Left ventricle myocardium inferior (tissue), 1 donor: Measurements from ENCODE around the gene UBR4. TPM values are rescaled to one million over a fixed set of nuclear protein-coding genes. Genes with fewer than 3 reads are reported as not detected.
"Not testable (repeated sequence)": the region's sequence is repeated elsewhere in the genome, so short reads cannot be mapped to it uniquely, and the experiment has no call there.

Experiments
- DNase-seq: peaks from one replicate; pipeline ENCODE4 v3.0.0-alpha.2; 2020
- H3K27ac ChIP-seq: fragments of 200-600 bp; replicated peaks from 2 replicates; pipeline ENCODE4 v1.8.0; 2021
- H3K27me3 ChIP-seq: fragments of 200-600 bp; 2 replicates; pipeline ENCODE4 v1.8.0; 2021; ENCODE audit warnings: low read depth
- H3K36me3 ChIP-seq: fragments of 200-600 bp; 2 replicates; pipeline ENCODE4 v1.8.0; 2021
- H3K4me1 ChIP-seq: fragments of 200-600 bp; 2 replicates; pipeline ENCODE4 v1.8.0; 2021
- H3K4me3 ChIP-seq: fragments of 200-600 bp; 2 replicates; pipeline ENCODE4 v1.8.0; 2021; ENCODE audit warnings: mild to moderate bottlenecking, moderate library complexity
- H3K9me3 ChIP-seq: fragments of 200-600 bp; replicated peaks from 2 replicates; pipeline ENCODE4 v1.8.0; 2021
- CTCF ChIP-seq: fragments of 200-600 bp; IDR thresholded peaks from 2 replicates; pipeline ENCODE4 v1.8.0; 2021; ENCODE audit warnings: antibody characterized with exemption, mild to moderate bottlenecking, borderline replicate concordance
- intact Hi-C: fragments of 100-400 bp; cut with micrococcal nuclease; formaldehyde crosslinking; loops from one replicate; pipeline ENCODE4 v1.11.0; 2022
- total RNA-seq: library from RNA; stranded (reverse); fragmentation: NEBNext Ultra II Directional; extraction: Animal tissue kit (Norgen Biotek cat#: 25700); gene quantifications from one replicate; pipeline ENCODE4 v1.2.1, GENCODE V29; 2021
- donor health status: DM: no; HTN: yes; CAD: no; lungs with severe emphysema.

The UBR4 gene
- total RNA-seq, 1 donor from 2014 or later: 54.3 TPM

GRCh38 chr1:19232524-19232846, 22.4 kb upstream of the UBR4 start:
- Histone ChIP-seq H3K36me3 (peaks cover 96% of the 10 kb centered on the region), H3K27me3 (no peaks in the 10 kb centered on the region), H3K4me3 (no peak overlapping the region), H3K4me1 (peaks cover 32% of the 10 kb centered on the region), H3K9me3 (no peaks in the 10 kb centered on the region), H3K27ac (peak overlapping the region; percentile 66)
- peak; percentile 36 for TF ChIP-seq CTCF
- intact Hi-C loops: no loop called here
- peak; percentile 34 for DNase-seq

GRCh38 chr1:19231736-19232523, 21.9 kb upstream of the UBR4 start:
- H3K9me3 ChIP-seq, H3K4me3 ChIP-seq, H3K27me3 ChIP-seq, intact Hi-C loops, DNase-seq: not testable (repeated sequence)
- Histone ChIP-seq H3K36me3 (peaks cover 95% of the 10 kb centered on the region), H3K4me1 (peaks cover 32% of the 10 kb centered on the region), H3K27ac (peak overlapping the region; percentile 66)

- Histone ChIP-seq H3K4me3 (no peak overlapping the region), H3K9me3 (no peaks in the 10 kb centered on the region), H3K4me1 (peaks cover 32% of the 10 kb centered on the region), H3K27ac (no peak overlapping the region), H3K27me3 (no peaks in the 10 kb centered on the region), H3K36me3 (peaks cover 97% of the 10 kb centered on the region)
- no peak for TF ChIP-seq CTCF
- no peak for DNase-seq
- intact Hi-C loops: no loop called here
These were observed 19.8 kb upstream of the UBR4 start for GRCh38 chr1:19229828-19230325.

GRCh38 chr1:19229229-19229628, 19.2 kb upstream of the UBR4 start:
- H3K9me3 ChIP-seq: no peaks in the 10 kb centered on the region
- no peaks in the 10 kb centered on the region for H3K27me3 ChIP-seq
- intact Hi-C loops: no loop called here
- peaks cover 97% of the 10 kb centered on the region for H3K36me3 ChIP-seq
- DNase-seq: no peak
- TF ChIP-seq CTCF: no peak
- H3K27ac ChIP-seq: no peak overlapping the region
- no peak overlapping the region for H3K4me3 ChIP-seq
- peaks cover 25% of the 10 kb centered on the region for H3K4me1 ChIP-seq

- Histone ChIP-seq H3K36me3 (peaks cover 97% of the 10 kb centered on the region), H3K27ac (no peak overlapping the region), H3K27me3 (no peaks in the 10 kb centered on the region), H3K4me3 (no peak overlapping the region), H3K4me1 (peaks cover 23% of the 10 kb centered on the region), H3K9me3 (no peaks in the 10 kb centered on the region)
- no peak for TF ChIP-seq CTCF
- intact Hi-C loops: no loop called here
- no peak for DNase-seq
These were observed 13.1 kb upstream of the UBR4 start for GRCh38 chr1:19222979-19223824.
